ENCODE data around the gene TLCD2. TPM values are rescaled to one million over a fixed set of nuclear protein-coding genes. Genes with fewer than 3 reads are reported as not detected.

TLCD2 gene
- total and polyA plus RNA-seq, 4 donors, result 1.2 to 7.3 (median 3.4) TPM

- TF ChIP-seq ZBTB33 (IDR thresholded peaks at IDR 0.05) (no peak), JUND (IDR thresholded peaks at IDR 0.05) (no peak), ATF3 (IDR thresholded peaks at IDR 0.05) (no peak), YY1 (IDR thresholded peaks at IDR 0.05) (no peak)
Observed at GRCh38 chr17:1730326-1731193, 20.4 kb upstream of the TLCD2 start (continued).

GRCh38 chr17:1729966-1730325, 19.8 kb upstream of the TLCD2 start:
- H3K27me3 ChIP-seq (ENCODE audit: control insufficient read depth in 4 of 4, insufficient read depth in 4 of 4, low read length in 3 of 4), result no peaks in the 10 kb centered on the region
- no peak overlapping the region for H3K27ac ChIP-seq (ENCODE audit: low read depth in 1 of 2, low read length in 2 of 2)
- TF ChIP-seq SP1 (IDR thresholded peaks at IDR 0.05) (no peak), RAD21 (IDR thresholded peaks at IDR 0.05) (no peak), ATF3 (IDR thresholded peaks at IDR 0.05) (no peak)
- peaks cover 5 to 12% (median 8%) of the 10 kb centered on the region in 4 donors for H3K36me3 ChIP-seq (ENCODE audit: control insufficient read depth in 4 of 4, insufficient read depth in 3 of 4, low read depth in 1 of 4, low read length in 3 of 4)
- no peak overlapping the region for H3K9ac ChIP-seq (ENCODE audit: low read depth in 1 of 2, low read length in 2 of 2)
- H3K9me3 ChIP-seq (ENCODE audit: control insufficient read depth in 4 of 4, low read length in 3 of 4), result no peaks in the 10 kb centered on the region
- WGBS, result 80% methylated on average over 15 of the region's 15 CpGs
- peaks cover 11 to 42% (median 29%) of the 10 kb centered on the region in 4 donors for H3K4me1 ChIP-seq (ENCODE audit: control insufficient read depth in 4 of 4, insufficient read depth in 4 of 4, low read length in 3 of 4)
- no peak overlapping the region for H3K4me3 ChIP-seq (ENCODE audit: low read depth in 1 of 3, low read length in 3 of 3)
- DNase-seq (ENCODE audit: low spot score), result no peak

GRCh38 chr17:1727876-1728630, 17.9 kb upstream of the TLCD2 start:
- no peak overlapping the region for H3K9ac ChIP-seq (ENCODE audit: low read depth in 1 of 2, low read length in 2 of 2)
- WGBS, result 90% methylated on average over 28 of the region's 28 CpGs
- peaks cover 17 to 52% (median 32%) of the 10 kb centered on the region in 4 donors for H3K4me1 ChIP-seq (ENCODE audit: control insufficient read depth in 4 of 4, insufficient read depth in 4 of 4, low read length in 3 of 4)
- no peak overlapping the region for H3K4me3 ChIP-seq (ENCODE audit: low read depth in 1 of 3, low read length in 3 of 3)
- H3K27me3 ChIP-seq (ENCODE audit: control insufficient read depth in 4 of 4, insufficient read depth in 4 of 4, low read length in 3 of 4), result no peaks in the 10 kb centered on the region
- H3K9me3 ChIP-seq (ENCODE audit: control insufficient read depth in 4 of 4, low read length in 3 of 4), result no peaks in the 10 kb centered on the region
- peaks cover 2 to 5% (median 4%) of the 10 kb centered on the region in 4 donors for H3K36me3 ChIP-seq (ENCODE audit: control insufficient read depth in 4 of 4, insufficient read depth in 3 of 4, low read depth in 1 of 4, low read length in 3 of 4)
- no peak overlapping the region for H3K27ac ChIP-seq (ENCODE audit: low read depth in 1 of 2, low read length in 2 of 2)
- DNase-seq (ENCODE audit: low spot score), result peak; percentile 39
- TF ChIP-seq ZBTB33 (IDR thresholded peaks at IDR 0.05) (no peak), HNF4A (conservative IDR thresholded peaks at IDR 0.05) (no peak), EGR1 (IDR thresholded peaks at IDR 0.05; ENCODE audit: low read depth in 2 of 2) (no peak), RAD21 (IDR thresholded peaks at IDR 0.05) (no peak), NR2F2 (IDR thresholded peaks at IDR 0.05) (no peak), CTCF (IDR thresholded peaks at IDR 0.05; ENCODE audit: low read depth, low read length, missing input control) (no peak), TAF1 (conservative IDR thresholded peaks at IDR 0.05) (no peak), RXRA (IDR thresholded peaks at IDR 0.05) (no peak), REST (IDR thresholded peaks at IDR 0.05) (no peak), JUND (IDR thresholded peaks at IDR 0.05) (no peak), GABPA (IDR thresholded peaks at IDR 0.05 in 1 of 2, conservative IDR thresholded peaks at IDR 0.05 in 1 of 2) (no peak), FOXA1 (IDR thresholded peaks at IDR 0.05) (no peak), MAX (IDR thresholded peaks at IDR 0.05) (no peak), SP1 (IDR thresholded peaks at IDR 0.05) (no peak), ATF3 (IDR thresholded peaks at IDR 0.05) (no peak), YY1 (IDR thresholded peaks at IDR 0.05) (no peak)

All from liver (tissue), 9 donors.